NCI-H1436 treated with DMSO at 0.1 percent for 48 hours (cell line): Measurements from ENCODE around the gene MSL3B.

Experiments
- DNase-seq: peaks from one replicate; lab custom pipeline; 2025; lab: John Stamatoyannopoulos, UW

Gene MSL3B

DNA sequence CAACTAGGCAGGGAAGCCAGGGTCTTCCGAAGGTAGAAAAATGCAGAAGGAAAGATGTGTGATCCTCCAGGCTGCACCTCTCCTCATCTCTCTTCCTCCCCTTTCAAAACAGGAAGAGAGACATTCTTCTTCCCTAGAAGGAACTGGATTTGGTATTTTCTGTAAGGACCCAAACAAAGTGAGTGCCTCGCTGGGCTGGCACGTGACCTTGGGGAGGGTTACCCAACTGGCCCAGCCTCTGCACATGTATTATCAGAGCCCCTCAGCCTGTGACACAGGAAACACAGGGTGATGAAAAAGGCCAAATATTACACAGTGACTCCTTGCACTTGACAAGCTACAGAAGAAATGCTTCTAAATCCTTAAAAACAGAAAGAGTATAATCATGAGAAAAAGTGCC, 16.1 kb downstream of the MSL3B start:
- no peak for DNase-seq

DNA sequence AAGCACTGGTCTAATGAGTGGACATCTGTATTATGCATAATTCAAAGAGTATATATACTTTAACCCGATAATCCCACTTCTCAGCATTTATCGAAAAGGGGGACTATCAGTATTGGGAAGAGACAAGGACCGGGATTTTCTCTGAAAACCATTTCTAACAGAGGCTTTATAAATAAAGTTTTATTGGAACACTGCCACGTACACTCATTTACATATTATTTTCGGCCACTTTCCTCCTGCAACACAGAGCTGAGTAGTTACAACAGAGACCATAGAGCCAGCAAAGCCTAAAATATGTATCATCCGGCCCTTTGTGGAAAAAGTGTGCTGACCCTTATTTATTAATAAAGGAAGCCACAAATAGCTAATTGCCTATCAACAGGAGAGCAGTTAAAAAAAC, 17.0 kb downstream of the MSL3B start:
- no peak for DNase-seq

DNA sequence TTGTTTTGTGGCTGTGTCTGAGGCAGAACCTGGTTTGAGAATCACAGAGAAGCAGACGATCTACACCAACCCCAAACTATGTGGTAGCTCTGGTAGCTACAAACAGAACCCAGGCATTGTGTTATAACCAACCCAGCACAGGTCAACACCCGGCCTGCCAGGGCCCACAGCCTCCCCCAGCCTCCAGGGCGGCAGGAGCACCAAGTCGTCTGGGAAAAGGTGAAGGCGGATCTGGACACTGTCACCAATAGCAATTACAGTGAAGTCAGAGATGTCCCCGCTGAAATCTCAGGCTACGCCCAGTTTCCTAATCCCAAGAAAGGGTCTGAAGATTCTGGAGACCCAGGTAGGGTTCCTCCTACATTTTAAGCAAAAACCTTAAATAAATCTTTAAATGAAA, 17.4 kb downstream of the MSL3B start:
- DNase-seq, result no peak

DNA sequence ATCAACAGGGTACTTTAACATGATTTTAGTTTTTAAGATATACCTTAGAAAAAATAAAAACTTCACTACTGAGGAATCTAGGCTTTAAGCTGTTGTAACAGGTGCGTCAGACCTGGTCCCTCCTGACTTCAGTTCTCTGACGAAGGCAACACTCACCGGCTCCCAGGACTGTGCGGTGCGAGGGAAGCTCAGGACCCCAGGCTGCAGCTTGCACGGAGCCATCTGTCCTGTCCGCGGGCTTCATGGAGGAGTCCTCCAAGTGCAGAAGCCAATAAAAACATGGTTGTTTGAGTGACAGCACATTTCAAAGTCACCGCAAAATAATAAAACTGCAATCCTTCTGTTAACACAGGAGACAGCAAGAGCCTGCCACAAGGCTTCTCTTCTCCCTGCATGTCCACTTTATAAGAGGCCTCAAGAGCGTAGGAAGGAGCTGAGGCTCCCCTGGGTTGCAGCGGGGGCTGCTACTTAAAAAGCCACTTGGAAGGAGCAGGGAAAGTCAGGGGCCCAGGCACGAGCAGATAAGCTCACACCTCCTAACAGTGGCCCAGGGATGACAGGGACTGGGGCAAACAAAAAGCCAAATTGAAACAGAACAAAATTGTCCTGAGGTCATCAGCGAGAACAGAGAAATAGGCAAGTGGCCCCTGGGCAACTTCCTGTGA, 18.4 kb downstream of the MSL3B start:
- DNase-seq, result no peak

DNA sequence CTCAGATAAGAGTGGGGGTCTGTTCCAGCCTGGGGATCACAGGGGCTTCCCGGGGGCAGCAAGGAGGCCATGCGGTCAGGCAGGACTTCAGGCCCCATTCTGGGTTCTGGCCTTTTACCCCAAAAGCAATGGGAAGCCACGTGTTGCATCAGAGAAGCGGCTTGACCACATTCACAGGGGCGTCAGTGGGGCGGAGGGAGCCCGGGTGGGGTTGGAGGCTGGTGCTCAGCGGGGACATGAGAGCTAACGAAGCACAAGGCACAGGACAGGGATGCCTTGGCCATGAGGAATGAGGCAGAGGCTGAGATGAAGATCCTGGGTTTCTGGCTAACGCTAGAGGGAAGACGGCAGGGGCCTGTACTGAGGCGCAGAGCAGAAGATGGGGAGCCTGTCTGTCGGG, 19.9 kb downstream of the MSL3B start:
- no peak for DNase-seq

DNA sequence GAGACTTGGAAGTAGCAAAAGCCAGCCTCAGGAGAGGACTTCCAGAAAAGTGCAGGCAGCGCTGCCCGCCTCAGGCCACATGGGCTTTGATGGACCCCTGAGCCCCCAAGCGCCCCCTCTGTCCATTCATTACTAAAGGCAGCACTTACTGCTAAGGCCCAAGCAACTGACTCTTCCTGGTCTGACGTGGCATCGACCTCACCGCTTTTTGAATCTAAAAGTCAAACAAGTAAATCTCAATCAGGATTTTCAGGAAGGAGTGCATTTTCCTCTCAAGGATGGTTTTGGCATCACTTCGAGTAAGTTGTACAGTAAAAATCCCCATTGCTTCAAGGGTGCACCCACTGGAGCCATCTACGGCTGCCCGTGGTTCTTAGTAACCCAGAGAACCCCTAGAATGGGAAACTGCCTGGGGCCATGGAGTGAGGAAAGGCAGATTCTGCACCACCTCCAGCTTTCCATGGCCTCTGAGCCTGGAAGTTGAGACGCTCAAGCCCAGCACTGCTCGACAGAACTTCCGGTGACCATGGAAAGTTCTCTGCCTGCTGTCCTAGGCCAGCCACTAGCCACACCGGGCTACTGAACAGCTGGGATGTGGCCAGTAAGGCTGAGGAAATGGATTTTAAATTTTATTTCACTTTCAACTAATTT, 20.8 kb downstream of the MSL3B start:
- DNase-seq, result no peak

DNA sequence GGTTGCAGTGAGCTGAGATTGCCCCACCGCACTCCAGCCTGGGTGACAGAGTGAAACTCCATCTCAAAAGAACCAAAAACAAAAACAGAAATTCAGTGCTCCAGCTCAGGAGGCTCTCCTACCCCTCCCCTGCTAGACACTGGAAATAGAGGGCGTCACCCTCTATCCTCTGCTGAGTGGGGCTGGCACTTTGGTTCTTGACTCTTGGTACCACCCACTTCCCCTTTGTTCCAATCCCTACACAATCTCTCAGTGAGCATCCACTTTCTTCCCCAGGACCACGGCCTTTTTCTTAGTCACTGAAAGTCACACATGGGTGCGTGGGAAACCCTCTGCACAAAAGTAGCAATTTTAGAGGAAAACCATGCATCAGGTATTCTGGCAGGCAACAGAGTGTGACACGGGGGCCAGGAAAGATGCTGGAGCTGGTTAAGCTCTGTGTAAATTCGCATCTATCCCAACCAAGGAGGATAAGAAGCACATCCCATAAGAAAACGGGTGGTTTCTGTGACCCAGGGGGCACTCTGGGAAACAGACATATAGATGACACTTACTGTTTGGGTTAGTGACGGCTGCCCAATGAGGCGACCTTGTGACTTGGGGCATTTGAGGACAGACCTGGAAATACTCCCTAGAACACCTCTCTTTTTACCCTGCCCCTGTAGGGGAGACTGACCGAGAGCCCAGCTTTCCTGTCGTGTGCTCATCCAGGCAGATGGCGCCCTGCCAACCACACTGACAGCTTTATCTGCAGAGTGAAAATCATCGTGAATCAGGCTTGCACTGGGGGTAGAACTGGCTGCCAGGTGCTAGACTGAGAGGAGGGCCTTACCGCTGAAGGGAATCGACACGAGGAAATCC, 21.6 kb downstream of the MSL3B start:
- no peak for DNase-seq

DNA sequence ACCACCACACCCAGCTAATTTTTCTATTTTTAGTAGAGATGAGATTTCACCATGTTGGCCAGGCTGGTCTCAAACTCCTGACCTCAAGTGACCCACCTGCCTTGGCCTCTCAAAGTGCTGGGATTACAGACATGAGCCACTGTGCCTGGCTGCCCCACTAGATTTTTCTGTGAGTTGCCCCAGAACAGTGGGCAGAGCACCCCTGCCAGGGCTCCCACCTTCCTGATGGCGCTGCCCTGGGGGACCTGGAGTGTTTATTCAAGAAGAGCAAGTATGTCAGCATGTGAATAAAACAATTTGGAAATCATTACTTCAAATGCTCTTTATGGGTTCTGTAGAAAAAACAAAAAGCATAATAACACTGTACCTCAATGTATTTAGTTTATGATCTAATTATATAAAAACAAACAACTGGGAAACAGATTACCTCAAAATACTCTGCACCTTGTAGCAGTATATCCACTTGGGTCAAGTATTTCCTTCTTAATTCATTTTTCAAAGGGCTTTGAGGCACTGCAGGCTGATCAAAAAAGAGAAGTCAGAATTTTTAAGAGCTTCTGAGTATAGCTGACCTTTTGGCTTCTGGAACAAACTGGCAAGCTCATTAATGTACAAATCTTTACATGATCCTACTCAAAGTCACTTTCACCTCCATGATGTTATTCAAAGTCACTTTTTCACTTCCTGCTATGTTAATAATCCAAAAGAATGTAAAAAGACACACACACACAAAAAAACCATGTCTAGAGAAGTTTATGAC, 22.7 kb downstream of the MSL3B start:
- no peak for DNase-seq

DNA sequence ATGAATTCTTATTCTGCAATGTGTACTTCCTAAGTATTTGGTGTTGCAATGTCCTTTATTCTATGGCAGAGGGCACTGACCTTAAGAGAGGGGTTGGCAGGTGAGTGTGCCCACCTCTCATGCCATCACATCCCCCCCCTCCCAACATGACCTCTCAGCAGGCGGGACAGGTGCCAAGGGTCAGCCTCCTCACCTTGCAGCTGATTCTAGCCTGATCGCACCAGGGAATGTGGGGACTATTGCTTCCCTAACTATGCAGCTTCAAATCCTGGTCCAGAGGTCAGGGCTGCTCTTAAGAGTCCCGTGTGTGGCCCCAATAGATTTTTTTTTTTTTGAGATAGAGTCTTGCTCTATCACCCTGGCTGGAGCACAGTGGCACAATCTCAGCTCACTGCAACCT, 23.4 kb downstream of the MSL3B start:
- no peak for DNase-seq

DNA sequence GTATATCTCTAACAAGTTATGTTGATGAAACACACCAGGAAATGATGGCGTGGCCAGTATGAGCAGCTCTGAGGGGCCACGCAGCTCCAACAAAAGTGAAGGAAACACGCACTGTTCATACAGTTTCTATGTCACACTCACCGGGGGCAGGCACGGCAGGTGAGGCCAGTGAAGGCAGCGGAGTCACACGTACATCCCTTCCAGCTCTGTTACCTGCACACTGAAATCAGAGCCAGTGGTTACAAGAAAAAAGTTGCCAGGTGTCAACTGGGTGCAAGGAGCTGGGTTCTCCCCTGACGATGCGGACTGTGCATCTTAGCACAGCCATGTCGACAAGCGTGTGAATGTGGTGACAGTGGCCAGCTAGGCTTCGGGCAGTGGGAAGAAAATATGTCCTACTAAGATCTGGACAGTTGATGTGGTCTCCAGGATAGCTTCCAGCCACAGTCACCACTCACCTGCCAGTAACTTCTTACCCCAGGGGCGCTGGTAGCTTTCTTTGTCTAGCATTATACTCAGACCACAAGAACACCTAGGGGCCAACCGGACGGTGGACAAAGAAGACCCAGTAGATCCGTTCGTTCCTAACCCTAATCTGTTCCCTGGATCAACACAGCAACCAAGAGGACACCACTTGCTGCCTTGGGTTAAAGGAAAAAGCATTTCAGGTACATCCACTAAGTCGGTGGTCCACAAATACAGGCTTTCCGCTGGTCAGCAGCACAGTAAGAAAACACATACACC, 23.9 kb downstream of the MSL3B start:
- DNase-seq, result no peak

DNA sequence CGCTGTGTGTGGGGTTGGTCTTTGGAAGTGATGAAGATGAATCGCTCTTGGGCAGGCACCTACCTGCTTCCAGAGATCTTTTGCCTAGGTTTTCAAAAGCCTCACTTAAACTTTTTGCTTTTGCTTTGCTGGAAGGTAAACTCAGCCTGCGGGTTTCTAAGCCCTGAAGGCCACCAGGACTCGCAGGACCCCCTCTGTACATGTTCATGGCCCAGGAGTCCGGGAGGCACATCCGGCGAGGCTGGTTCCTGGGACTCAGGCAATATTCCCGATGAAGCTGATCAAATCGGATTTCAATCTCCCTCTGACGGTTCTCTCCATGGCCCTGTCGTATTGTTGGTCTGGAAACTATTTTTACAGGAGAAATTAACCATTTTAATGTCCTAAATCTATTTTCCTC, 27.0 kb downstream of the MSL3B start:
- DNase-seq, result no peak

DNA sequence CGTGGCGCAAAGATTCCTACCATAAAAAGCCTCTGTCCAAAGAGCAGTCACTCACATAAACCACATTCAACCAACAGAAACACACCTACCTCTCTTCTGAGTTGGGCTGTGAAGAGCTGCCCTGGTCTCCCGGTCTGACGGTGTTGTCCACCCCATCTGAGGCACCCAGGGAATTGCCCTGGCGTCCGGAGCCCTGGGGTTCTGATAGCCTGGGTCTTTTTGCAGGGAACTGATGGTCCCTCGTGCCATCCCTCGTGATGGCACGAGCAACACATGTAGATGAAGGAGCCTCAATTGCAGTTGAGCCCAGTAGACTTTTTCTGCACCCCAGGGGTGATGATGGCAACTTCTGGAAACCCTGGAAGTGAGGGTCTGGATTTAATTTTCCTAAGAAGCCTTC, 27.7 kb downstream of the MSL3B start:
- no peak for DNase-seq

DNA sequence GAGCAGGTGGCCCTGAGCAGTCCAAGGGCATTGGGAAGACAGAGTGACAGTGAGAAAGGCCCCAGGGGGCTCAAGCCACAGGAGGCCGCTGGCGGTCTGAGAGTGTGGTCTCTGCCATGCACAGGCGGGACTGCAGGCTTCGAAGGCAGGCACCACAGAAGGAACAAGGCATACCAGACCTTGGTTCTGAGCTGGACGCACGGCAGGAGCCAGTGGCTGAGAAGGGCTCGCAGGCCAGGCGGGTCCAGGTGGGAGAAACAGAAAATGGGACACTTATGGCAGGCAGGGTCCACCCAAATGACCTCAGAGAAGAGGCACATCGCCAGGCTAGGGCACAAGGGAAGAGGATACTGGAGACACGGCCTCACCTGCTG, 28.8 kb downstream of the MSL3B start:
- no peak for DNase-seq

DNA sequence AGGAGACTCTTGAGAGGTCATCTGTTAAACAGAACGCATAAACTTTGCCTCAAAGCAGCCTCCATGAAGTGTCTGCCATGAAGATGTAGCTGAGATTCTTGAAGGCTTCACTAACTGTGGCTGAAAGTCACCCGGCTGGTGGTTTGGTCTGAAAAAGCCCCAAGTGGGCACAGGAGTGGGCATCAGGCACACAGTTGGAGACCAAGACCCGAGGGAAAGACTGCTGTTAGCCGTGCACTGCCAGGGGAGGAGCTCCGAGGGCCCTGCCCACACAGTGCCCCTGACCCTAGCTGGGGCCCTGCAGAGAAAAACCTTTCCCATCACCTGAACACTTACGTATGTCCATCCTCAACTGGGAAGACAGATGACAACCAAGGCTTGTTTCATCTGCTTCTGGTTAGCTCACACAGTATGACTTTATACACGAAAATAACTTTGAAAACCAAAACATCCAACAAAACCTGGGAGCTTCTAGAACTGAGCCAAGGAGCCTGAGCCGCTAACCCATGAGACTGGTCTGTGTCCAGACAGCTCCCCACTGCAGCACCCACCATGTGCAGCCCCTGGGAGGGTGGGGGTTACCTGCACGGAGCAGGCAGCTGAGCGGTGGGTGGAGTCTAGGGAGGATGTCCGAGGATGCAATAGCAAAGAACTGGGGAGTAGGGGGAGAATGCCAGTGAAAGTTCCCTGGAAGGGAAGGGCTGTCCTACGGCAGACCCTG, 29.3 kb downstream of the MSL3B start:
- DNase-seq, result no peak

DNA sequence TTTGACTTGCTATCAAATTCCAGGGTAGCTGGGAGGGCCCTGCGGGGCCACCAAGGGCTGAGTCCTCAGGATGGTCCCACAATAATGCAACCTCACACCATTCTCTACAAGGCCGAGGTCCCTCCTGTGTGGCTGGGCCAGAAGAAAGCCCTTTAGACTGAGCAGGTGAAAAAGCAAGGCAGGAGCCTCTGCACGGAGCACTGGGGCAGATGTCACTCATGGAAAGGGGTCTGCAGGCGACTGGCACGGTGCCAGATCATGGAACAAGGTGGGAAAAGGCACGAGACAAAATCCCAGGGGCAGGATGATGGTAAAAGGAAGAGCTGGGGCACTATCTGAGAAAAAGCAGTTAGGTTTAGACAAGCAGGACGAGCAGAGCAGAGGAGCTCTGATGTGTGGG, 29.9 kb downstream of the MSL3B start:
- DNase-seq, result no peak

DNA sequence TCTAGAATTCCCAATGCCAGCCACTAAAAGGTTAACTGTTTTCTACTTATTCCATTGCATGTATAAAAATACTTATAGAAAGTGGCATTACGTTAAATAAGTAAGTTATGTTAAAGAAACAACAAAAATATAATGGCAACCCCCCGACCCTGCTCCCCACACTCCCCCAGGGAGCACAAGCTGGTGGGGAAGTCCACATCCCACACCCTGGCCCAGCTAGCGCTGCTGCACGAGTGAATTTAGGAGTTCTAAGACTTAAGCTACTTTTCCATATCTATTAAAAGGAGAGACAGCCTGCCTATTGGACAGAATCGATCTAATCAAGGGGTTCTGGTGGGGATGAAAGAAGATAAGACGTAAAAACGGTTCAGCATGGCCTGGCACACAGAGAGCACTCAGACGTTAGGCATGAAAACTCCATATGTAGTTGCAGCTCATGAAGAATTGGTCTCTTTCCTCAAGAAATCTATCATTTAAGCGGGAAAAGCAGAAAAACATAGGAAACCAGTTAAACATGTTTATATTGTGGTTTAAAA, 30.4 kb downstream of the MSL3B start:
- no peak for DNase-seq

DNA sequence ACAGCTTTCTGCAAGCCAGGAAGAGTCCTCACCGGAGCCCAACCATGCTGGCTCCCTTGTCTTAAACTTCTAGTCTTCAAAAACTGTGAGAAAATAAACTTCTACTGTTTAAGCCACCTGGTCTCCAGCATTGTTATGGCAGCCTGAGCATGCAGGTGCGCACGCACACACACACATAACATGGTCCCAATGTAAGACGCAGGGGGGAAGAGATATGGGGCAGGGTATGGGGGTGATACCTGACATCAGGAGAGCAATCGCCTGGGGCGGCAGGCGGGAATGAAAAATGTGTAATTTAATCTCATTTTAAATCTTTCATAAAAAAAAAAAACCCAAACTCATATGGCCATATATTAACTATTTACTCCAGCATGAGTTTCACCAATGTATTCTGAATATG, 31.8 kb downstream of the MSL3B start:
- DNase-seq, result no peak

DNA sequence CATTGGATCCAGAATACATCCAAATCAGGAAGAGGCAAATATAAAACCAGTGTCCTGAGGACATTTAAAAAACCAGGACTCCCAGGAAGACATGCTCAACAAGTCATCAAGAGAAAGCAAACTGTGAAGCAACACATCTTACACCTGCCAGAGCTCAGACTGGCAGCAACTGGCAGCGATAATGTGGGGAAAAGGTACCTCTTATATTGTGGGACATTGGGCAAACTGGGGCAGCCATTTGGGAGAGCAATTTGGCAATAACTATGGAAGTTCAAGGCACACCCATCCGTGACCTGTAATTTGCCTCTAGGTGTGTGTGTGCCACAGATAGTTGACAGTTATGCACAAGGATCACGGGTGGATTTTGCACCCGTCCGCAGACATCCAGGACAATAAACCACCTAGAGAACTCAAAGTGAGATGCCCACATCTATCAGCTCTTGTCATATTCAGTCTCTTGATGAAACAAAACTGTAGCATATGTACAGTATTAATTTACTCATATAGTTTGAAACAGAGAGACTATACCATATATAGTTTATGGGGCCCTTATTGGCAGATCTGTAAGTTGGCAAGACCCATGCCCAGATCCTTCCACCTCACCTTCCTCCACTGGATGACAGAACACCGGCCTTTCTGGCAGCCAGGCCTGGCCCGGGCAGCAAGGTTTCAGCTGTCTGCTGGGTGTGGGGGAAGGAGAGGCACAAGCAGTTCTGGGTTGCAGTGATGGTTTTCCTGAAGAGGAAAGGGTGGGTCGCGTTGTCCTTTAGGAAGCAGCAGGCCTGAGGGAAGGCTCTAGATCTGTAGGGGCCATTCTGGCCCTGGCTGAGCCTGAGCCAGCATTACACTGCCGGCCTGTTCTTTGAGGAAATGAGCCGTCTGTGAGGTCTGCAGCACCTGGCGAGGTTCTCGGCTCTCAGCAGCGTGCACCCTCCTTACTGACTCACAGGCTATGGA, 32.7 kb downstream of the MSL3B start:
- no peak for DNase-seq

DNA sequence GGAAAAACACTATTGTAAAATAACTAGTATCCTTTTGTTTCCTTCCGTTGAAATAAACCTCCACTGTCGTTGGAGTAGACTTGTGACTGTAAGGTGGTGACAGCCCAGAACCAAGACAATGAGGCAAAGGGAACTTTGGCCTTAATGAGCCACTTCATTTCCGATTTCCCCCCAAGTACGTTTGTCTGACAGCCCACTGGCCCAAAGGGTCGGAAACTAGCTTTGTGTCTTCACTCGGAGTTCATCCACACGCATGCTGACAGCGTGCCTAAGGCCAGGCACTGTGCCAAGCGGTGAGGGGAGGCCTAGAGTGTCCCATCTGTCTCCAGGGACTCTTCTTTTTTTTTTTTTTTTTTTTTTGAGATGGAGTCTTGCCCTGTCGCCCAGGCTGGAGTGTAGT, 34.8 kb downstream of the MSL3B start:
- DNase-seq, result no peak

DNA sequence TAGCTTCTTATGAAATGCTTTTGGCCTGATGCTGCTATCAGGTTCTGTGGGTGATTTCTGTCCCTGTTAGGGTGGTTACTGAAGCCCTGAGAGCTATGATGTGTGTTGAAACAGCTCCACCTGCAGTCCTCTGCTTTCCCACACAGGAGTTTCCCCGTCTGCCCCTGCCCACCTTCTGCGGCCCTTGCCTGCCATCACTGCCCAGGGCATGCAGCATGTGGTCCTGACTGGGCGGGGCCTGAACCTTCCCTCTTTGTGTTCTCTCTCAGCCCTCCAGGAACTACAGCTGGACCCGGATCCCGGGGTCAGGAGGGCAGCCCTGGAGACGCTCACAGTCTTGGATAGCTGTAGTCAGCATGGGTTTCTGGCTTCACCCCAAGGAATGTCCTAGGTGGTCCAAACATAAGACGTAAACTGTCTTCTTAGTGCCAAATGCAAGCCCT, 35.3 kb downstream of the MSL3B start:
- no peak for DNase-seq
